H1 (cell line): ENCODE data around the gene NME9. TPM values are rescaled to one million over a fixed set of nuclear protein-coding genes. Genes with fewer than 3 reads are reported as not detected.

Source experiments
- CTCF ChIA-PET: fragments of 300-600 bp; sonication (Branson Sonifier 250); formaldehyde crosslinking; loops from one replicate; lab custom pipeline; 2021; ENCODE audit not compliant: partially characterized antibody; lab: Charles Lee
- POLR2A ChIA-PET: fragments of 300-600 bp; sonication (Branson Sonifier 250); formaldehyde crosslinking; loops from one replicate; lab custom pipeline; 2021; ENCODE audit warnings: inconsistent platforms; ENCODE audit not compliant: partially characterized antibody; lab: Charles Lee
- DNase-seq, 2 experiments: peaks; one replicate each; pipeline versions ENCODE4 v3.0.0 to v3.0.0-alpha.2; 2010 to 2022; ENCODE audit warnings: low spot score in 2 of 2, low read depth in 1 of 2, mixed read lengths in 1 of 2
- FAIRE-seq: peaks from 2 replicates; lab custom pipeline; 2011; peaks lifted over from hg19 to GRCh38; lab: Jason Lieb, UNC
- H2AFZ ChIP-seq: 2 replicates; pipeline ENCODE4 v1.8.1; 2012; ENCODE audit warnings: low read length, inconsistent platforms
- H2AK5ac ChIP-seq: 2 replicates; pipeline ENCODE4 v1.6.1; 2013; ENCODE audit warnings: low read depth, low read length
- H2BK120ac ChIP-seq: replicated peaks from 2 replicates; pipeline ENCODE3; 2013; ENCODE audit warnings: low read depth, low read length, inconsistent platforms
- H2BK12ac ChIP-seq: 2 replicates; pipeline ENCODE4 v1.6.1; 2013; ENCODE audit warnings: low read depth, low read length
- H2BK15ac ChIP-seq: 2 replicates; pipeline ENCODE4 v1.6.1; 2013; ENCODE audit warnings: low read length
- H2BK20ac ChIP-seq: 2 replicates; pipeline ENCODE4 v1.6.1; 2013; ENCODE audit warnings: low read length
- H2BK5ac ChIP-seq: 2 replicates; pipeline ENCODE4 v1.6.1; 2013; ENCODE audit warnings: low read depth, low read length
- H3K14ac ChIP-seq: 2 replicates; pipeline ENCODE4 v1.6.1; 2013; ENCODE audit warnings: inconsistent platforms; ENCODE audit not compliant: insufficient read length
- H3K18ac ChIP-seq: 2 replicates; pipeline ENCODE4 v1.6.1; 2013; ENCODE audit warnings: low read length; ENCODE audit errors: extremely low read depth
- H3K23ac ChIP-seq: 2 replicates; pipeline ENCODE4 v1.6.1; 2013; ENCODE audit warnings: inconsistent platforms; ENCODE audit not compliant: insufficient read length
- H3K23me2 ChIP-seq: 2 replicates; pipeline ENCODE4 v1.6.1; 2013; ENCODE audit warnings: low read depth, low read length
- H3K27ac ChIP-seq: 2 replicates; pipeline ENCODE4 v1.6.1; 2011; ENCODE audit warnings: low read depth, low read length, inconsistent platforms
- H3K27me3 ChIP-seq, 4 experiments: replicated peaks in 1 of 4; 1 replicate in 1 of 4; 2 replicates in 3 of 4; pipeline versions ENCODE4 v1.6.1 to v1.8.1; 2011 to 2013; ENCODE audit warnings: low read length in 3 of 4, mild to moderate bottlenecking in 3 of 4, inconsistent platforms in 2 of 4, mixed read lengths in 2 of 4, moderate library complexity in 1 of 4; ENCODE audit not compliant: control insufficient read depth in 3 of 4, insufficient read depth in 3 of 4; ENCODE audit errors: extremely low read depth in 1 of 4
- H3K36me3 ChIP-seq, 4 experiments: 2 replicates each; pipeline versions ENCODE4 v1.6.1 to v1.8.1; 2011 to 2013; ENCODE audit warnings: mild to moderate bottlenecking in 4 of 4, low read length in 3 of 4, moderate library complexity in 2 of 4, control low read depth in 1 of 4, inconsistent platforms in 1 of 4; ENCODE audit not compliant: insufficient read depth in 4 of 4, control insufficient read depth in 2 of 4
- H3K4ac ChIP-seq: replicated peaks from 2 replicates; pipeline ENCODE3; 2013; ENCODE audit warnings: low read length, low read depth, mixed read lengths, inconsistent platforms; ENCODE audit not compliant: insufficient read length
- H3K4me1 ChIP-seq, 4 experiments: replicated peaks in 1 of 4; 1 replicate in 1 of 4; 2 replicates in 3 of 4; pipeline versions ENCODE4 v1.6.1 to v1.8.1; 2011 to 2013; ENCODE audit warnings: low read length in 3 of 4, inconsistent platforms in 2 of 4, mixed read lengths in 1 of 4; ENCODE audit not compliant: insufficient read depth in 4 of 4, control insufficient read depth in 3 of 4
- H3K4me2 ChIP-seq, 2 experiments: 2 replicates each; pipeline versions ENCODE4 v1.6.1 to v1.8.1; 2011 to 2013; ENCODE audit warnings: low read depth in 2 of 2, low read length in 2 of 2, control low read depth in 1 of 2, inconsistent platforms in 1 of 2, mild to moderate bottlenecking in 1 of 2; ENCODE audit not compliant: insufficient read depth in 1 of 2
- H3K4me3 ChIP-seq, 4 experiments: fragments of 200-600, 300-600 bp in 1 of 4; sonication (generic), shearing (Covaris generic), sonication (Bioruptor Twin) in 1 of 4; 2 replicates each; pipeline versions ENCODE4 v1.5.1 to v1.8.1; 2011 to 2016; ENCODE audit warnings: low read length in 4 of 4, low read depth in 3 of 4, control low read depth in 2 of 4, inconsistent platforms in 2 of 4, mild to moderate bottlenecking in 2 of 4, mixed read lengths in 1 of 4, moderate library complexity in 1 of 4; ENCODE audit not compliant: insufficient read depth in 2 of 4; ENCODE audit errors: extremely low read depth in 1 of 4
- H3K56ac ChIP-seq: replicated peaks from 2 replicates; pipeline ENCODE3; 2013; ENCODE audit warnings: low read depth, mild to moderate bottlenecking, mixed read lengths, low read length, inconsistent platforms; ENCODE audit not compliant: insufficient read length
- H3K79me1 ChIP-seq: 2 replicates; pipeline ENCODE4 v1.6.1; 2013; ENCODE audit warnings: low read depth, low read length, control low read depth
- H3K79me2 ChIP-seq, 2 experiments: 2 replicates each; pipeline versions ENCODE4 v1.6.1 to v1.8.1; 2012 to 2013; ENCODE audit warnings: low read length in 2 of 2, mild to moderate bottlenecking in 2 of 2, inconsistent platforms in 1 of 2; ENCODE audit not compliant: insufficient read depth in 2 of 2, control insufficient read depth in 1 of 2
- H3K9ac ChIP-seq, 4 experiments: replicated peaks in 1 of 4; 1 replicate in 1 of 4; 2 replicates in 3 of 4; pipeline versions ENCODE4 v1.6.1 to v1.8.1; 2011 to 2013; ENCODE audit warnings: low read depth in 3 of 4, low read length in 3 of 4, control low read depth in 2 of 4, mild to moderate bottlenecking in 2 of 4, moderate library complexity in 2 of 4, inconsistent platforms in 1 of 4; ENCODE audit errors: extremely low read depth in 1 of 4
- H3K9me3 ChIP-seq, 2 experiments: 2 replicates each; pipeline versions ENCODE4 v1.6.1 to v1.8.1; 2012 to 2013; ENCODE audit warnings: mild to moderate bottlenecking in 2 of 2, moderate library complexity in 2 of 2, control low read depth in 1 of 2, inconsistent platforms in 1 of 2, low read depth in 1 of 2, low read length in 1 of 2, mixed read lengths in 1 of 2; ENCODE audit not compliant: insufficient read depth in 2 of 2
- H4K20me1 ChIP-seq, 2 experiments: replicated peaks in 1 of 2; 2 replicates each; pipeline versions ENCODE3 to v1.8.1; 2011 to 2013; ENCODE audit warnings: inconsistent platforms in 2 of 2, low read length in 2 of 2, mild to moderate bottlenecking in 1 of 2; ENCODE audit not compliant: insufficient read depth in 2 of 2, control insufficient read depth in 1 of 2
- H4K5ac ChIP-seq: 2 replicates; pipeline ENCODE4 v1.6.1; 2013; ENCODE audit warnings: low read length, low read depth, mixed read lengths, inconsistent platforms; ENCODE audit not compliant: insufficient read length
- H4K8ac ChIP-seq: 2 replicates; pipeline ENCODE4 v1.8.0; 2013; ENCODE audit warnings: mild to moderate bottlenecking, moderate library complexity, low read length, inconsistent platforms; ENCODE audit not compliant: insufficient read depth; ENCODE audit errors: extremely low read depth
- H4K91ac ChIP-seq: replicated peaks from 2 replicates; pipeline ENCODE3; 2013; ENCODE audit warnings: low read length, mixed read lengths, inconsistent platforms; ENCODE audit not compliant: insufficient read length
- BACH1 ChIP-seq: IDR thresholded peaks from 2 replicates; pipeline ENCODE4 v1.6.1; 2012; ENCODE audit warnings: low read length, improper control_type of control experiment
- BRCA1 ChIP-seq: IDR thresholded peaks from 2 replicates; pipeline ENCODE4 v1.6.1; 2012; ENCODE audit warnings: low read depth, low read length, improper control_type of control experiment
- CEBPB ChIP-seq: IDR thresholded peaks from 2 replicates; pipeline ENCODE4 v1.6.1; 2012; ENCODE audit warnings: low read depth, low read length
- FOSL1 ChIP-seq: IDR thresholded peaks from 2 replicates; pipeline ENCODE4 v1.6.1; 2011; ENCODE audit warnings: mild to moderate bottlenecking, low read depth, low read length, moderate library complexity; ENCODE audit not compliant: insufficient read depth
- GTF2F1 ChIP-seq: IDR thresholded peaks from 2 replicates; pipeline ENCODE4 v1.6.1; 2012; ENCODE audit warnings: low read depth, low read length, improper control_type of control experiment, borderline replicate concordance
- HDAC2 ChIP-seq, 2 experiments: fragments of 300-600 bp in 1 of 2; sonication (generic) in 1 of 2; IDR thresholded peaks; 2 replicates each; pipeline ENCODE4 v1.6.1; 2011 to 2012; ENCODE audit warnings: low read depth in 2 of 2, low read length in 2 of 2, mild to moderate bottlenecking in 2 of 2, moderate library complexity in 2 of 2, borderline replicate concordance in 1 of 2, inconsistent platforms in 1 of 2
- MAX ChIP-seq: IDR thresholded peaks from 2 replicates; pipeline ENCODE4 v1.6.1; 2012; ENCODE audit warnings: inconsistent platforms
- SAP30 ChIP-seq: fragments of 300-600 bp; sonication (generic); IDR thresholded peaks from 2 replicates; pipeline ENCODE4 v1.7.1; 2012; ENCODE audit warnings: low read length, moderate library complexity, mild to moderate bottlenecking, inconsistent platforms; ENCODE audit not compliant: insufficient read depth, insufficient replicate concordance
- SUZ12 ChIP-seq: fragments of 200-600 bp; sonication (generic); IDR thresholded peaks from 2 replicates; pipeline ENCODE4 v1.6.1; 2012; ENCODE audit warnings: mild to moderate bottlenecking, inconsistent platforms, low read length, moderate library complexity, mixed read lengths
- TAF1 ChIP-seq: IDR thresholded peaks from 2 replicates; pipeline ENCODE4 v1.6.1; 2011; ENCODE audit warnings: mild to moderate bottlenecking, low read depth, low read length
- TCF12 ChIP-seq: IDR thresholded peaks from 2 replicates; pipeline ENCODE4 v1.6.1; 2011; ENCODE audit warnings: low read depth, mild to moderate bottlenecking, low read length
- WGBS, 2 experiments: shearing (Covaris generic) in 1 of 2; methylation state at CpG; one replicate each; pipeline versions ENCODE4 v1.1.6 to v1.1.7; 2013 to 2015; ENCODE audit warnings: low lambda C conversion rate in 2 of 2, mixed read lengths in 2 of 2, inconsistent platforms in 1 of 2, low coverage in 1 of 2, missing lambda C conversion rate in 1 of 2; ENCODE audit not compliant: insufficient replicate concordance in 2 of 2, insufficient coverage in 1 of 2, insufficient read length in 1 of 2; ENCODE audit errors: extremely low coverage in 1 of 2, missing lambda C conversion rate in 1 of 2; 5-methylcytosine and 5-hydroxymethylcytosine counted together
- polyA plus RNA-seq, 7 experiments: library from polyadenylated mRNA; depleted of rRNA in 3 of 7; stranded (reverse) in 5 of 7; unstranded in 2 of 7; fragments of >200 nt in 5 of 7; fragments of 200-250 nt in 2 of 7; gene quantifications; 1 replicate in 5 of 7; 2 replicates in 1 of 7; 4 replicates in 1 of 7; pipeline versions ENCODE4 v1.2.1 to v1.2.3, GENCODE V29; 2011 to 2013; ENCODE audit warnings: missing spikeins in 2 of 7, mixed read lengths in 2 of 7
- total RNA-seq: library from RNA; stranded (reverse); fragmentation: NEBNext Ultra II Directional; extraction: Animal tissue kit (Norgen Biotek cat#: 25700); gene quantifications from 2 replicates; pipeline ENCODE4 v1.2.1, GENCODE V29; 2021

NME9 gene
- total and polyA plus RNA-seq, 2 of the 8 experiments (the other 6 are each of a cell fraction or from before 2014, with no cell fraction given) = 0.11 TPM; not detected in 1

DNA sequence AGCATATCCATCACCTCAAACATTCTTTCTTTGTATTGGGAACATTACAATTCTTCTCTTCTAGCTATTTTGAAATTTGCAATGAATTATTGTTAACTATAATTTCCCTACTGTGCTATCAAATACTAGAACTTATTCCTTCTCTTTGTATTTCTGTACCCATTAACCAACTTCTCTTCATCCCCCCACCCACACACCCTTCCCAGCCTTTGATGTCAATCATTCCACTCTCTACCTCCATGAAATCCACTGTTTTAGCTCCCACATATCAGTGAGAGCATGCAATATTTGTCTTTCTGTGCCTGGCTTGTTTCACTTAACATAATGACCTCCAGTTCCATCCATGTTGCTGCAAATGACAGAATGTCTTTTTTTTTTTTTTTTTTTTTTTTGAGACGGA is 49.3 kb upstream of the NME9 start:
- H3K23ac ChIP-seq = no peak overlapping the region
- no peak overlapping the region for H2BK12ac ChIP-seq
- H3K9me3 ChIP-seq = no peaks in the 10 kb centered on the region
- no peaks in the 10 kb centered on the region for H3K79me1 ChIP-seq
- no peak overlapping the region for H2AFZ ChIP-seq
- H3K9ac ChIP-seq = no peak overlapping the region
- POLR2A ChIA-PET = no interaction called here
- H3K4me3 ChIP-seq = no peak overlapping the region
- H3K27me3 ChIP-seq = no peaks in the 10 kb centered on the region
- no peaks in the 10 kb centered on the region for H4K20me1 ChIP-seq
- H2AK5ac ChIP-seq = no peak overlapping the region
- no peak overlapping the region for H3K18ac ChIP-seq
- WGBS, 2 experiments = no CpG with 5 or more reads among the region's 1 CpG
- H3K4me1 ChIP-seq = 0 out of 7 replicates have a peak, but pooled peaks cover 0 to 2% (median 0%) of the 10 kb centered on the region in 4 experiments
- CTCF ChIA-PET = interaction anchor here (0.6 to 1.5 kb wide), 2 partner anchors 17 to 32 kb away, joined by 3 to 4 read pairs; no protein-coding TSS in a partner anchor
- no peak overlapping the region for H2BK5ac ChIP-seq
- H2BK15ac ChIP-seq = no peak overlapping the region
- H4K5ac ChIP-seq = no peak overlapping the region
- H3K56ac ChIP-seq = no peak overlapping the region
- FAIRE-seq (no peak), DNase-seq (no peak)
- no peak overlapping the region for H3K14ac ChIP-seq
- H2BK20ac ChIP-seq = no peak overlapping the region
- no peaks in the 10 kb centered on the region for H3K23me2 ChIP-seq
- no peaks in the 10 kb centered on the region for H3K36me3 ChIP-seq
- H3K4ac ChIP-seq = no peak overlapping the region
- no peak for TF ChIP-seq TCF12
- TF ChIP-seq CEBPB = no peak
- TF ChIP-seq HDAC2 (IDR thresholded peaks at IDR 0.05; ENCODE audit: borderline replicate concordance in 1 of 2, low read depth in 2 of 2, low read length in 2 of 2) = no peak
- TF ChIP-seq MAX = no peak
- no peak for TF ChIP-seq BRCA1
- no peak for TF ChIP-seq GTF2F1
- TF ChIP-seq FOSL1 = no peak
- no peak for TF ChIP-seq TAF1
- TF ChIP-seq SUZ12 = no peak
- no peak for TF ChIP-seq SAP30
- no peak for TF ChIP-seq BACH1
- no peak overlapping the region for H2BK120ac ChIP-seq
- H3K27ac ChIP-seq = no peak overlapping the region
- H3K79me2 ChIP-seq = no peaks in the 10 kb centered on the region
- H4K8ac ChIP-seq = no peak overlapping the region
- no peak overlapping the region for H4K91ac ChIP-seq
- no peak overlapping the region for H3K4me2 ChIP-seq
